Measurements from ENCODE around the gene KCNMA1.

Gene KCNMA1

GRCh38 chr10:77034240-77034639 is 603.4 kb downstream of the KCNMA1 start:
- WGBS (ENCODE audit: insufficient coverage, insufficient read length) = no CpG with 5 or more reads among the region's 4 CpGs
- Histone ChIP-seq H3K9me3 (ENCODE audit: control insufficient read depth, insufficient read depth, low read length) (no peaks in the 10 kb centered on the region), H3K27ac (ENCODE audit: low read length) (no peak overlapping the region), H3K4me1 (ENCODE audit: control insufficient read depth, insufficient read depth, low read length) (peaks cover 3% of the 10 kb centered on the region; the same call in 1 of the 2 replicates), H3K36me3 (ENCODE audit: control insufficient read depth, insufficient read depth, low read length) (no peaks in the 10 kb centered on the region), H3K27me3 (ENCODE audit: control insufficient read depth, insufficient read depth, low read length) (no peaks in the 10 kb centered on the region), H3K4me3 (ENCODE audit: low read length) (no peak overlapping the region)
- no peak for DNase-seq (ENCODE audit: low read depth, low spot score)

- DNase-seq (ENCODE audit: low read depth, low spot score) = no peak
- H3K9me3 ChIP-seq (ENCODE audit: control insufficient read depth, insufficient read depth, low read length) = no peaks in the 10 kb centered on the region
- H3K4me3 ChIP-seq (ENCODE audit: low read length) = no peak overlapping the region
- H3K27me3 ChIP-seq (ENCODE audit: control insufficient read depth, insufficient read depth, low read length) = no peaks in the 10 kb centered on the region
- WGBS (ENCODE audit: insufficient coverage, insufficient read length) = no CpG with 5 or more reads among the region's 1 CpG
- no peaks in the 10 kb centered on the region; the same call in 1 of the 2 replicates for H3K4me1 ChIP-seq (ENCODE audit: control insufficient read depth, insufficient read depth, low read length)
- no peaks in the 10 kb centered on the region for H3K36me3 ChIP-seq (ENCODE audit: control insufficient read depth, insufficient read depth, low read length)
- H3K27ac ChIP-seq (ENCODE audit: low read length) = no peak overlapping the region
Measured at GRCh38 chr10:77032188-77032570, 605.4 kb downstream of the KCNMA1 start.

DNA sequence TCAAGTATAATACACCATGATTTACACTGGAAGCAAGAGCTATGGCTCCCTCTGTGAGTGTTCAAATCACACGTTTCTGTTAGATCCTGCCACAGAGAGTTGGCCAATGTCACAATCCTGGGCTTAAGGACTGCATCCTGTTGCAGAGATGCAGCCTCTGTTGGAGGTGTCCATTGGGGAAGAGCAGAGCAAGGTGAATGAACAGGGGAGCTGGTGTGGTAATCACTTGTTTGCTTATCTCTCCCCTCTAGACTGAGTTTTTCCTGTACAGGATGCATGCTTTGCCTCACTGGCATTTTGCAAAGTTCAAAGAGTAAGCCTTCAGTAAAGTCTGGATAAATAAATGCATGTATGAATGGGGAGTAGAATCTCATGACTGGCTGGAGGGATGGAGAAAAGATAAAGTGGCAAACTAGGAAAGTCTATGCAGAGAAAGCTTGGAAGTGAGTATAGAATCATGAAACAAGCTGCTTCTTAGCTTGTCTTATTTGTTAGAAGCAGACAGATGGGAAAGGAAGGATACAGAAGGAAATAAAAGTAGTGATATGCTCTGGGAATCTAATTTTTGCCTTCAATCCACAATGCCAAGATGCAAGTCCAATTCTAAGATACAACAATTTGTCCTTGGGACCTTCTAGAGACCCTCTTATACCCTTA is 605.9 kb downstream of the KCNMA1 start:
- DNase-seq (ENCODE audit: low read depth, low spot score) = no peak
- Histone ChIP-seq H3K9me3 (ENCODE audit: control insufficient read depth, insufficient read depth, low read length) (no peaks in the 10 kb centered on the region), H3K27me3 (ENCODE audit: control insufficient read depth, insufficient read depth, low read length) (no peaks in the 10 kb centered on the region), H3K36me3 (ENCODE audit: control insufficient read depth, insufficient read depth, low read length) (no peaks in the 10 kb centered on the region), H3K4me1 (ENCODE audit: control insufficient read depth, insufficient read depth, low read length) (no peaks in the 10 kb centered on the region), H3K27ac (ENCODE audit: low read length) (no peak overlapping the region), H3K4me3 (ENCODE audit: low read length) (no peak overlapping the region)
- WGBS (ENCODE audit: insufficient coverage, insufficient read length) = no CpG with 5 or more reads among the region's 1 CpG

- WGBS (ENCODE audit: insufficient coverage, insufficient read length) = no CpG with 5 or more reads among the region's 2 CpGs
- Histone ChIP-seq H3K27ac (ENCODE audit: low read length) (no peak overlapping the region), H3K4me3 (ENCODE audit: low read length) (no peak overlapping the region), H3K4me1 (ENCODE audit: control insufficient read depth, insufficient read depth, low read length) (no peaks in the 10 kb centered on the region), H3K9me3 (ENCODE audit: control insufficient read depth, insufficient read depth, low read length) (no peaks in the 10 kb centered on the region), H3K36me3 (ENCODE audit: control insufficient read depth, insufficient read depth, low read length) (no peaks in the 10 kb centered on the region), H3K27me3 (ENCODE audit: control insufficient read depth, insufficient read depth, low read length) (no peaks in the 10 kb centered on the region)
- no peak for DNase-seq (ENCODE audit: low read depth, low spot score)
Measured at GRCh38 chr10:77030974-77031373, 606.6 kb downstream of the KCNMA1 start.

- WGBS (ENCODE audit: insufficient coverage, insufficient read length) = no CpG with 5 or more reads among the region's 4 CpGs
- H3K27ac ChIP-seq (ENCODE audit: low read length) = no peak overlapping the region
- no peaks in the 10 kb centered on the region for H3K9me3 ChIP-seq (ENCODE audit: control insufficient read depth, insufficient read depth, low read length)
- H3K4me3 ChIP-seq (ENCODE audit: low read length) = no peak overlapping the region
- no peaks in the 10 kb centered on the region for H3K4me1 ChIP-seq (ENCODE audit: control insufficient read depth, insufficient read depth, low read length)
- H3K27me3 ChIP-seq (ENCODE audit: control insufficient read depth, insufficient read depth, low read length) = no peaks in the 10 kb centered on the region
- DNase-seq (ENCODE audit: low read depth, low spot score) = no peak
- H3K36me3 ChIP-seq (ENCODE audit: control insufficient read depth, insufficient read depth, low read length) = no peaks in the 10 kb centered on the region
Measured at GRCh38 chr10:77029777-77030717, 607.6 kb downstream of the KCNMA1 start.

DNA sequence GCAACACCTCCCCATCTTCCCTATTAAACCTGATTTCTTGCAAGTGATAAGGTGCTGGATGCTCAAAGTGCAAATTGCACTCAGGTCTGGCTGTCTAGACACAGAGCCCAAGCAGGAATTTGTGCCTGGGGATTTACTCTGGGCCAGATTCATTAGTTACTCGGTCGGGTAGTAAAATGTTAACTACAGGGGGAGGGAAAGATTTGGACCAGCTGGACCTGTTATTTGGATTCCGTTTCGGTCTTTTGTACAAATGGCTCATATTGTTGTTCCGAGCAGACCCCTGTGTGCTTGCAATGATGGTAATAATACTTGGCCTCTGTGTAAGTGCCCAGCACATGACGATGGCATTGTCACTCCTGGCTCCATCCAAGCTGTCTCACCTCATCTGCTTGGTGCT is 609.6 kb downstream of the KCNMA1 start:
- no peaks in the 10 kb centered on the region for H3K27me3 ChIP-seq (ENCODE audit: control insufficient read depth, insufficient read depth, low read length)
- no peak for DNase-seq (ENCODE audit: low read depth, low spot score)
- no peaks in the 10 kb centered on the region for H3K9me3 ChIP-seq (ENCODE audit: control insufficient read depth, insufficient read depth, low read length)
- no peak overlapping the region for H3K4me3 ChIP-seq (ENCODE audit: low read length)
- no peak overlapping the region for H3K27ac ChIP-seq (ENCODE audit: low read length)
- no peaks in the 10 kb centered on the region for H3K4me1 ChIP-seq (ENCODE audit: control insufficient read depth, insufficient read depth, low read length)
- no CpG with 5 or more reads among the region's 6 CpGs for WGBS (ENCODE audit: insufficient coverage, insufficient read length)
- H3K36me3 ChIP-seq (ENCODE audit: control insufficient read depth, insufficient read depth, low read length) = no peaks in the 10 kb centered on the region

GRCh38 chr10:77027576-77027975 is 610.0 kb downstream of the KCNMA1 start:
- no CpG with 5 or more reads among the region's 9 CpGs for WGBS (ENCODE audit: insufficient coverage, insufficient read length)
- no peaks in the 10 kb centered on the region for H3K27me3 ChIP-seq (ENCODE audit: control insufficient read depth, insufficient read depth, low read length)
- H3K36me3 ChIP-seq (ENCODE audit: control insufficient read depth, insufficient read depth, low read length) = no peaks in the 10 kb centered on the region
- H3K9me3 ChIP-seq (ENCODE audit: control insufficient read depth, insufficient read depth, low read length) = no peaks in the 10 kb centered on the region
- H3K4me1 ChIP-seq (ENCODE audit: control insufficient read depth, insufficient read depth, low read length) = no peaks in the 10 kb centered on the region
- H3K27ac ChIP-seq (ENCODE audit: low read length) = no peak overlapping the region
- H3K4me3 ChIP-seq (ENCODE audit: low read length) = no peak overlapping the region
- DNase-seq (ENCODE audit: low read depth, low spot score) = no peak

DNA sequence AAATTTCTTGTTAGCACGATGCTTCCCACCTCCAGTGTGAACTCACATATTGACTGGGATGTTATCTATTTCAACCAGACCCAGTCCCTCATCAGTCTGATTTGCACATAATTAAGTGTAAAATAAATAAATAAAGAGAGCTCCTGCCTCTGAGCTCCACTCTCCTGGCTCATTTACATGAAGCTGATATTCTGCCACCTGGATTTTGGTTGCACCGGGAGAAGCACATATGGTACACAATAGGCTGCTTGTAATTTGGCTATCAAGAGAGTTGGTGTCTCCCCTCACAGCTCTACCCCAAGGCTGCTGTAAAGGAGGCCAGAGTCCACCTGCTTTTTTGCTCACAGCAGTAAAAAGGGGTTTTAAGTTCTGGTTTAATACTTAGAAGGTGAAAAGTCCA is 610.5 kb downstream of the KCNMA1 start:
- no peak for DNase-seq (ENCODE audit: low read depth, low spot score)
- H3K27ac ChIP-seq (ENCODE audit: low read length) = no peak overlapping the region
- no peaks in the 10 kb centered on the region for H3K27me3 ChIP-seq (ENCODE audit: control insufficient read depth, insufficient read depth, low read length)
- no CpG with 5 or more reads among the region's 2 CpGs for WGBS (ENCODE audit: insufficient coverage, insufficient read length)
- no peaks in the 10 kb centered on the region for H3K4me1 ChIP-seq (ENCODE audit: control insufficient read depth, insufficient read depth, low read length)
- H3K9me3 ChIP-seq (ENCODE audit: control insufficient read depth, insufficient read depth, low read length) = no peaks in the 10 kb centered on the region
- no peak overlapping the region for H3K4me3 ChIP-seq (ENCODE audit: low read length)
- no peaks in the 10 kb centered on the region for H3K36me3 ChIP-seq (ENCODE audit: control insufficient read depth, insufficient read depth, low read length)

- Histone ChIP-seq H3K9me3 (ENCODE audit: control insufficient read depth, insufficient read depth, low read length) (no peaks in the 10 kb centered on the region), H3K4me3 (ENCODE audit: low read length) (no peak overlapping the region), H3K27me3 (ENCODE audit: control insufficient read depth, insufficient read depth, low read length) (no peaks in the 10 kb centered on the region), H3K36me3 (ENCODE audit: control insufficient read depth, insufficient read depth, low read length) (no peaks in the 10 kb centered on the region), H3K27ac (ENCODE audit: low read length) (no peak overlapping the region), H3K4me1 (ENCODE audit: control insufficient read depth, insufficient read depth, low read length) (no peaks in the 10 kb centered on the region)
- no peak for DNase-seq (ENCODE audit: low read depth, low spot score)
- no CpG with 5 or more reads among the region's 5 CpGs for WGBS (ENCODE audit: insufficient coverage, insufficient read length)
Measured at GRCh38 chr10:77026148-77026547, 611.5 kb downstream of the KCNMA1 start.

DNA sequence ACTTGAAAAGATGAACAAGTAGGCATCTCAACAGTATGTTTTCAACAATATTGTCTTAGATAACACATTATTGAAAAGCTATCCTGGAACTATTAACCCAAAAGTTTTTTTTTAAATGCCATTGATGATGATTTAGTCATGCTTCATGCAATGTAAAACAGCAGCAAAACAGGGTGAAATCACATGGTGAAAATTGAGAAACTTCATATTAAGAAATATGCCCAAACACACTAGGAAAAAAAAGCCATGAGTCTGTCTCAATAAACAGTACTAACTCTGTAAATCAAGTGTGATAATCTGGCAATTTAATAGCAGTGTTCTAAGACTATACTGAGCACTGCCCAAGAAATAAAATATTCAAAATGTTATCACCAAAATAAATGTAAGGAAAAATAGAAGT is 613.1 kb downstream of the KCNMA1 start:
- no peak for DNase-seq (ENCODE audit: low read depth, low spot score)
- Histone ChIP-seq H3K4me1 (ENCODE audit: control insufficient read depth, insufficient read depth, low read length) (no peaks in the 10 kb centered on the region), H3K36me3 (ENCODE audit: control insufficient read depth, insufficient read depth, low read length) (no peaks in the 10 kb centered on the region), H3K27me3 (ENCODE audit: control insufficient read depth, insufficient read depth, low read length) (no peaks in the 10 kb centered on the region), H3K9me3 (ENCODE audit: control insufficient read depth, insufficient read depth, low read length) (no peaks in the 10 kb centered on the region), H3K27ac (ENCODE audit: low read length) (no peak overlapping the region), H3K4me3 (ENCODE audit: low read length) (no peak overlapping the region)

Measured in iPS DF 6.9 (cell line).